HL-60 (cell line): ENCODE data around the gene LAMC2.

ENCODE experiments used
- GABPA ChIP-seq: IDR thresholded peaks from 2 replicates; pipeline ENCODE4 v1.6.1; 2012; ENCODE audit warnings: low read depth
- POLR2AphosphoS5 ChIP-seq: IDR thresholded peaks from 2 replicates; pipeline ENCODE4 v1.6.1; 2012; ENCODE audit warnings: low read depth
- TF ChIP-seq, protein P1 (sequence below): IDR thresholded peaks from one replicate; pipeline ENCODE4 v1.5.1; 2011; ENCODE audit warnings: low read length, control low read depth, inconsistent platforms; ENCODE audit not compliant: insufficient read depth

DNA sequence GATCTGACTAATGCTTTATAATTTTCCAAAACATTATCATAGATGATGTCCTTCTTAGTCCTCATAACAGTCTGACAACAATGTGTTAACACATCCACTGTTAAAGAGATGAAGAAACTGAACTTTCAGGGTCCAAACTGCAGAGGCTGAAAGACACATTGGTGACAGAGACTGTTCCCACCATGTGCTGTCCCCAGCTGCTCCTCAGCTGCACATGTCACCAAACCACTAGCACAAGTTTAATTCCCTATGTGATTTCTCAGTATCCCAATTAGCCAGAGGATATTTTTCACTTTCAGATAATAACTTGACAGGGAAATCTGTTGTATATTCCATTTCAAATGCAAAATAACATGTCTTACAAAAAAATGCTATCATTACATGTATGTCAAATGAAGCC, 24.6 kb downstream of the LAMC2 start:
- TF ChIP-seq, protein P1, sequence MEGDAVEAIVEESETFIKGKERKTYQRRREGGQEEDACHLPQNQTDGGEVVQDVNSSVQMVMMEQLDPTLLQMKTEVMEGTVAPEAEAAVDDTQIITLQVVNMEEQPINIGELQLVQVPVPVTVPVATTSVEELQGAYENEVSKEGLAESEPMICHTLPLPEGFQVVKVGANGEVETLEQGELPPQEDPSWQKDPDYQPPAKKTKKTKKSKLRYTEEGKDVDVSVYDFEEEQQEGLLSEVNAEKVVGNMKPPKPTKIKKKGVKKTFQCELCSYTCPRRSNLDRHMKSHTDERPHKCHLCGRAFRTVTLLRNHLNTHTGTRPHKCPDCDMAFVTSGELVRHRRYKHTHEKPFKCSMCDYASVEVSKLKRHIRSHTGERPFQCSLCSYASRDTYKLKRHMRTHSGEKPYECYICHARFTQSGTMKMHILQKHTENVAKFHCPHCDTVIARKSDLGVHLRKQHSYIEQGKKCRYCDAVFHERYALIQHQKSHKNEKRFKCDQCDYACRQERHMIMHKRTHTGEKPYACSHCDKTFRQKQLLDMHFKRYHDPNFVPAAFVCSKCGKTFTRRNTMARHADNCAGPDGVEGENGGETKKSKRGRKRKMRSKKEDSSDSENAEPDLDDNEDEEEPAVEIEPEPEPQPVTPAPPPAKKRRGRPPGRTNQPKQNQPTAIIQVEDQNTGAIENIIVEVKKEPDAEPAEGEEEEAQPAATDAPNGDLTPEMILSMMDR, result no peak
- no peak for TF ChIP-seq POLR2AphosphoS5
- no peak for TF ChIP-seq GABPA
